ENCODE data around the gene THUMPD3. TPM values are rescaled to one million over a fixed set of nuclear protein-coding genes. Genes with fewer than 3 reads are reported as not detected.

Gene THUMPD3
- total and polyA plus RNA-seq, 4 donors: 20.1 to 24.5 (median 21.6) TPM

- TF ChIP-seq CTCF (IDR thresholded peaks at IDR 0.05; ENCODE audit: low read depth, low read length, missing input control) (no peak), YY1 (IDR thresholded peaks at IDR 0.05) (no peak)
Observed at GRCh38 chr3:9433627-9434521, 71.0 kb downstream of the THUMPD3 start (continued).

- Histone ChIP-seq H3K27me3 (ENCODE audit: control insufficient read depth in 4 of 4, insufficient read depth in 4 of 4, low read length in 3 of 4) (no peaks in the 10 kb centered on the region), H3K9ac (ENCODE audit: low read depth in 1 of 2, low read length in 2 of 2) (no peak overlapping the region), H3K4me1 (ENCODE audit: control insufficient read depth in 4 of 4, insufficient read depth in 4 of 4, low read length in 3 of 4) (no peaks in the 10 kb centered on the region), H3K36me3 (ENCODE audit: control insufficient read depth in 4 of 4, insufficient read depth in 3 of 4, low read depth in 1 of 4, low read length in 3 of 4) (peaks cover 15 to 87% (median 76%) of the 10 kb centered on the region in 4 donors), H3K27ac (ENCODE audit: low read depth in 1 of 2, low read length in 2 of 2) (no peak overlapping the region), H3K9me3 (ENCODE audit: control insufficient read depth in 4 of 4, low read length in 3 of 4) (no peaks in the 10 kb centered on the region), H3K4me3 (ENCODE audit: low read depth in 1 of 3, low read length in 3 of 3) (no peak overlapping the region)
- DNase-seq (ENCODE audit: low spot score): no peak
- WGBS: 96% methylated on average over 3 of the region's 3 CpGs
- TF ChIP-seq TAF1 (conservative IDR thresholded peaks at IDR 0.05) (no peak), CTCF (IDR thresholded peaks at IDR 0.05; ENCODE audit: low read depth, low read length, missing input control) (no peak), GABPA (IDR thresholded peaks at IDR 0.05 in 1 of 2, conservative IDR thresholded peaks at IDR 0.05 in 1 of 2) (no peak), YY1 (IDR thresholded peaks at IDR 0.05) (no peak), ZBTB33 (IDR thresholded peaks at IDR 0.05) (no peak), FOXA1 (IDR thresholded peaks at IDR 0.05) (no peak), HNF4A (conservative IDR thresholded peaks at IDR 0.05) (no peak), JUND (IDR thresholded peaks at IDR 0.05) (no peak), EGR1 (IDR thresholded peaks at IDR 0.05; ENCODE audit: low read depth in 2 of 2) (no peak), REST (IDR thresholded peaks at IDR 0.05) (no peak), MAX (IDR thresholded peaks at IDR 0.05) (no peak), RAD21 (IDR thresholded peaks at IDR 0.05) (no peak), HNF4G (IDR thresholded peaks at IDR 0.05) (no peak), ATF3 (IDR thresholded peaks at IDR 0.05) (no peak), RXRA (IDR thresholded peaks at IDR 0.05) (no peak), FOXA2 (IDR thresholded peaks at IDR 0.05) (no peak), SP1 (IDR thresholded peaks at IDR 0.05) (no peak), NR2F2 (IDR thresholded peaks at IDR 0.05) (no peak)
Observed at GRCh38 chr3:9435316-9435715, 72.5 kb downstream of the THUMPD3 start.
